GM19455 (cell line): ENCODE data around the gene PEX11G.
"Not testable (repeated sequence)": the region's sequence is repeated elsewhere in the genome, so short reads cannot be mapped to it uniquely, and the experiment has no call there.

Experiments used
- ATAC-seq: cut with Tn5 transposase; IDR thresholded peaks from one replicate; pipeline ENCODE4 v1.9.1; 2021; ENCODE audit not compliant: unreplicated experiment

The PEX11G gene

GRCh38 chr19:7441468-7442146 is 47.2 kb downstream of the PEX11G start:
- no peak for ATAC-seq

GRCh38 chr19:7440188-7440975 is 48.5 kb downstream of the PEX11G start:
- ATAC-seq = no peak

- ATAC-seq = no peak
Measured at GRCh38 chr19:7435586-7435985, 53.2 kb downstream of the PEX11G start.

GRCh38 chr19:7434391-7434790 is 54.4 kb downstream of the PEX11G start:
- no peak for ATAC-seq

GRCh38 chr19:7433456-7433855 is 55.4 kb downstream of the PEX11G start:
- not testable (repeated sequence) for ATAC-seq

- no peak for ATAC-seq
Measured at GRCh38 chr19:7429638-7430282, 59.1 kb downstream of the PEX11G start.

- no peak for ATAC-seq
Measured at GRCh38 chr19:7428651-7429113, 60.2 kb downstream of the PEX11G start.

GRCh38 chr19:7427944-7428343 is 60.9 kb downstream of the PEX11G start:
- ATAC-seq = no peak

GRCh38 chr19:7426986-7427385 is 61.8 kb downstream of the PEX11G start:
- no peak for ATAC-seq
